Activated naive CD4-positive, alpha-beta T cell treated with anti-CD3 and anti-CD28 coated beads for 36 hours (primary cell): Measurements from ENCODE around the gene UQCC3. TPM values are rescaled to one million over a fixed set of nuclear protein-coding genes. Genes with fewer than 3 reads are reported as not detected.
"Not testable (repeated sequence)": the region's sequence is repeated elsewhere in the genome, so short reads cannot be mapped to it uniquely, and the experiment has no call there.

Source experiments
- CTCF ChIA-PET: fragments of 350-600 bp; sonication (Branson Sonifier 250); formaldehyde crosslinking; loops from one replicate; lab custom pipeline; 2021; ENCODE audit warnings: antibody characterized with exemption; lab: Charles Lee
- DNase-seq: peaks from one replicate; pipeline ENCODE4 v3.0.0-alpha.2; 2020
- H3K27ac Mint-ChIP-seq: one replicate; pipeline ENCODE4 v1.8.0; 2021; ENCODE audit warnings: mild to moderate bottlenecking, mixed read lengths
- H3K27me3 Mint-ChIP-seq: one replicate; pipeline ENCODE4 v1.8.0; 2021; ENCODE audit warnings: low read depth, mixed read lengths
- H3K36me3 Mint-ChIP-seq: one replicate; pipeline ENCODE4 v1.8.0; 2021; ENCODE audit warnings: low read depth, mixed read lengths
- H3K4me1 Mint-ChIP-seq: one replicate; pipeline ENCODE4 v1.8.0; 2021; ENCODE audit warnings: low read depth, mixed read lengths
- H3K4me3 Mint-ChIP-seq: one replicate; pipeline ENCODE4 v1.8.0; 2021; ENCODE audit warnings: mild to moderate bottlenecking, moderate library complexity, mixed read lengths
- H3K9me3 Mint-ChIP-seq: one replicate; pipeline ENCODE4 v1.8.0; 2021; ENCODE audit warnings: mixed read lengths
- intact Hi-C: fragments of 100-400 bp; cut with micrococcal nuclease; formaldehyde crosslinking; loops from one replicate; pipeline ENCODE4 v1.15.1; 2023
- total RNA-seq, 2 experiments: library from RNA; stranded (reverse); gene quantifications; one replicate each; pipeline ENCODE4 v1.2.3, GENCODE V29; 2021

UQCC3 gene
- total RNA-seq, 2 experiments from 2014 or later, result 6.0 to 6.4 TPM

- H3K4me1 Mint-ChIP-seq, result peaks cover 18% of the 10 kb centered on the region
- peaks cover 3% of the 10 kb centered on the region for H3K27me3 Mint-ChIP-seq
- CTCF ChIA-PET, result interaction anchor here (0.6 kb wide), 1 partner anchor 205 kb away, joined by 3 read pairs; no protein-coding TSS in a partner anchor
- no peak for DNase-seq
- H3K9me3 Mint-ChIP-seq, result no peaks in the 10 kb centered on the region
- peaks cover 6% of the 10 kb centered on the region for H3K36me3 Mint-ChIP-seq
- H3K27ac Mint-ChIP-seq, result no peak overlapping the region
- intact Hi-C loops, result no loop called here
- H3K4me3 Mint-ChIP-seq, result no peak overlapping the region
Observed at GRCh38 chr11:62682518-62682917, 11.0 kb downstream of the UQCC3 start.

GRCh38 chr11:62687508-62688396 lies 16.3 kb downstream of the UQCC3 start:
- Mint-ChIP-seq H3K27ac (no peak overlapping the region), H3K36me3 (peaks cover 14% of the 10 kb centered on the region), H3K4me1 (no peaks in the 10 kb centered on the region), H3K4me3 (no peak overlapping the region), H3K27me3 (peaks cover 9% of the 10 kb centered on the region), H3K9me3 (no peaks in the 10 kb centered on the region)
- no peak for DNase-seq
- intact Hi-C loops, result no loop called here
- CTCF ChIA-PET, result interaction anchor here (1.1 to 1.6 kb wide), 2 partner anchors 8 to 145 kb away, joined by 3 to 4 read pairs; no protein-coding TSS in a partner anchor

GRCh38 chr11:62688491-62688890 lies 17.0 kb downstream of the UQCC3 start:
- Mint-ChIP-seq H3K36me3 (peaks cover 17% of the 10 kb centered on the region), H3K4me3 (no peak overlapping the region), H3K27ac (no peak overlapping the region), H3K9me3 (no peaks in the 10 kb centered on the region), H3K4me1 (no peaks in the 10 kb centered on the region), H3K27me3 (peaks cover 9% of the 10 kb centered on the region)
- intact Hi-C loops, result no loop called here
- CTCF ChIA-PET, result interaction anchor here (1.6 kb wide), 1 partner anchor 8 kb away, joined by 4 read pairs; no protein-coding TSS in a partner anchor
- no peak for DNase-seq

- no peak within 1 kb of the TSS for H3K4me3 Mint-ChIP-seq
- no peaks in the 10 kb centered on the region for H3K4me1 Mint-ChIP-seq
- peaks cover 9% of the 10 kb centered on the region for H3K27me3 Mint-ChIP-seq
- H3K9me3 Mint-ChIP-seq, result no peaks in the 10 kb centered on the region
- H3K36me3 Mint-ChIP-seq, result peaks cover 17% of the 10 kb centered on the region
- H3K27ac Mint-ChIP-seq, result no peak within 1 kb of the TSS
- CTCF ChIA-PET, result interaction anchor here (0.9 to 1.8 kb wide), 4 partner anchors 9 to 295 kb away, joined by 3 to 9 read pairs (median 3); no protein-coding TSS in a partner anchor
- no peak for DNase-seq
- intact Hi-C loops, result loop anchor here (10.0 kb wide), 1 partner anchor 295 kb away; no protein-coding TSS in a partner anchor
Observed at GRCh38 chr11:62689421-62690183, 18.1 kb downstream of the UQCC3 start, which contains the start of gene LRRN4CL. LRRN4CL (minus strand) TSS chr11:62689530; CDS start chr11:62688508, 1,022 bp downstream.

GRCh38 chr11:62693624-62694023 lies 22.2 kb downstream of the UQCC3 start:
- CTCF ChIA-PET, result interaction anchor here (0.7 to 3.1 kb wide), 16 partner anchors 13 to 836 kb away, joined by 3 to 33 read pairs (median 4); partner anchors contain the start of genes BSCL2, C11orf98, CSKMT and GNG3
- H3K27me3 Mint-ChIP-seq, H3K27ac Mint-ChIP-seq, DNase-seq, H3K9me3 Mint-ChIP-seq, H3K4me1 Mint-ChIP-seq, H3K4me3 Mint-ChIP-seq: not testable (repeated sequence)
- H3K36me3 Mint-ChIP-seq, result peaks cover 18% of the 10 kb centered on the region
- intact Hi-C loops, result loop anchor here (1.0 to 10.0 kb wide), 5 partner anchors 81 to 299 kb away; partner anchors contain the start of gene EML3

GRCh38 chr11:62694455-62695167 lies 23.1 kb downstream of the UQCC3 start:
- no peaks in the 10 kb centered on the region for H3K4me1 Mint-ChIP-seq

GRCh38 chr11:62702246-62702645 lies 30.8 kb downstream of the UQCC3 start:
- Mint-ChIP-seq H3K4me1 (peaks cover 15% of the 10 kb centered on the region), H3K27me3 (no peaks in the 10 kb centered on the region), H3K4me3 (no peak overlapping the region), H3K36me3 (peaks cover 14% of the 10 kb centered on the region), H3K9me3 (no peaks in the 10 kb centered on the region), H3K27ac (no peak overlapping the region)
- intact Hi-C loops, result no loop called here
- DNase-seq, result no peak
- CTCF ChIA-PET, result no interaction called here

More at GRCh38 chr11:62694455-62695167, 23.1 kb downstream of the UQCC3 start:
- H3K36me3 Mint-ChIP-seq, result peaks cover 19% of the 10 kb centered on the region
- H3K27me3 Mint-ChIP-seq, result no peaks in the 10 kb centered on the region
- intact Hi-C loops, result loop anchor here (1.0 to 10.0 kb wide), 5 partner anchors 82 to 300 kb away; partner anchors contain the start of gene EML3
- no peak overlapping the region for H3K4me3 Mint-ChIP-seq
- DNase-seq, result peak; percentile 85
- peak overlapping the region; percentile 4 for H3K27ac Mint-ChIP-seq
- no peaks in the 10 kb centered on the region for H3K9me3 Mint-ChIP-seq
- CTCF ChIA-PET, result interaction anchor here (0.6 to 3.1 kb wide), 22 partner anchors 13 to 275 kb away, joined by 3 to 33 read pairs (median 4); partner anchors contain the start of genes BSCL2, C11orf98, CSKMT and GNG3

- H3K27me3 Mint-ChIP-seq, H3K27ac Mint-ChIP-seq, H3K4me3 Mint-ChIP-seq, intact Hi-C loops, H3K9me3 Mint-ChIP-seq, DNase-seq: not testable (repeated sequence)
- Mint-ChIP-seq H3K36me3 (peaks cover 13% of the 10 kb centered on the region), H3K4me1 (peaks cover 30% of the 10 kb centered on the region)
- CTCF ChIA-PET, result interaction anchor here (3.8 kb wide), 1 partner anchor 23 kb away, joined by 17 read pairs; no protein-coding TSS in a partner anchor
Observed at GRCh38 chr11:62703921-62704320, 32.4 kb downstream of the UQCC3 start.

GRCh38 chr11:62705413-62705812 lies 33.9 kb downstream of the UQCC3 start:
- H3K4me1 Mint-ChIP-seq, result peaks cover 36% of the 10 kb centered on the region
- H3K36me3 Mint-ChIP-seq, result peaks cover 25% of the 10 kb centered on the region
- CTCF ChIA-PET, result interaction anchor here (1.2 to 4.5 kb wide), 3 partner anchors 11 to 94 kb away, joined by 3 to 25 read pairs (median 17); no protein-coding TSS in a partner anchor
- intact Hi-C loops, result no loop called here
- no peak for DNase-seq
- H3K9me3 Mint-ChIP-seq, result no peaks in the 10 kb centered on the region
- peak overlapping the region; percentile 88 for H3K4me3 Mint-ChIP-seq
- no peak overlapping the region for H3K27ac Mint-ChIP-seq
- H3K27me3 Mint-ChIP-seq, result no peaks in the 10 kb centered on the region

- CTCF ChIA-PET, result interaction anchor here (1.2 to 4.5 kb wide), 3 partner anchors 12 to 95 kb away, joined by 3 to 25 read pairs (median 17); no protein-coding TSS in a partner anchor
- H3K4me1 Mint-ChIP-seq, result peaks cover 40% of the 10 kb centered on the region
- DNase-seq, result peak; percentile 95
- H3K27me3 Mint-ChIP-seq, result no peaks in the 10 kb centered on the region
- H3K9me3 Mint-ChIP-seq, result no peaks in the 10 kb centered on the region
- peak overlapping the region; percentile 88 for H3K4me3 Mint-ChIP-seq
- H3K27ac Mint-ChIP-seq, result peak overlapping the region; percentile 24
- peaks cover 29% of the 10 kb centered on the region for H3K36me3 Mint-ChIP-seq
- intact Hi-C loops, result loop anchor here (1.0 kb wide), 1 partner anchor 115 kb away; the partner anchor contains the start of gene TUT1
Observed at GRCh38 chr11:62705880-62706849, 34.7 kb downstream of the UQCC3 start.
